Left lung (tissue), 10 donors: ENCODE data around the gene TRPM3. TPM values are rescaled to one million over a fixed set of nuclear protein-coding genes. Genes with fewer than 3 reads are reported as not detected.
A peak's percentile ranks its signal among the peaks of the same experiment; 100 is the strongest.

Source experiments
- ATAC-seq: fragments of 200-7000 bp; cut with Tn5 transposase; one replicate; pipeline ENCODE4 v1.9.1; 2020; ENCODE audit warnings: moderate library complexity
- DNase-seq, 4 donors: peaks; one replicate each; pipeline ENCODE4 v3.0.0-alpha.2; 2013 to 2020
- H3K27ac ChIP-seq, 2 donors: fragments of 200-600 bp; sonication (generic) in 1 of 2; one replicate each; pipeline versions ENCODE4 v1.5.0 to v1.8.0; 2020 to 2021
- H3K27me3 ChIP-seq, 2 donors: fragments of 200-600 bp; sonication (generic) in 1 of 2; one replicate each; pipeline versions ENCODE4 v1.5.0 to v1.8.0; 2020 to 2021
- H3K36me3 ChIP-seq, 2 donors: fragments of 200-600 bp; sonication (generic) in 1 of 2; one replicate each; pipeline versions ENCODE4 v1.5.0 to v1.8.0; 2020 to 2021
- H3K4me1 ChIP-seq, 2 donors: fragments of 200-600 bp; one replicate each; pipeline ENCODE4 v1.8.0; 2021
- H3K4me3 ChIP-seq, 2 donors: fragments of 200-600 bp; sonication (generic) in 1 of 2; one replicate each; pipeline versions ENCODE4 v1.5.0 to v1.8.0; 2020 to 2021; ENCODE audit warnings: mild to moderate bottlenecking in 1 of 2
- H3K9me3 ChIP-seq, 2 donors: fragments of 200-600 bp; sonication (generic) in 1 of 2; one replicate each; pipeline versions ENCODE4 v1.5.0 to v1.8.0; 2020 to 2021
- intact Hi-C, 2 donors: fragments of 100-400 bp; cut with DNase I; formaldehyde crosslinking; loops; one replicate each; pipeline versions ENCODE4 v1.11.2 to v1.14.2; 2022
- polyA plus RNA-seq, 6 donors: library from polyadenylated mRNA; unstranded; fragments of 120-200 nt; gene quantifications; one replicate each; pipeline ENCODE4 v1.2.1, GENCODE V29; 2013; ENCODE audit not compliant: insufficient read length in 6 of 6
- total RNA-seq, 2 donors: library from RNA; stranded (reverse); fragmentation: NEBNext Ultra II Directional; extraction: Animal tissue kit (Norgen Biotek cat#: 25700); gene quantifications; one replicate each; pipeline ENCODE4 v1.2.1, GENCODE V29; 2021
- TF ChIP-seq, protein P1 (sequence below), 2 donors: fragments of 200-600 bp; sonication (generic) in 1 of 2; IDR thresholded peaks; one replicate each; pipeline versions ENCODE4 v1.5.0 to v1.8.0; 2021; ENCODE audit warnings: antibody characterized with exemption in 2 of 2
- donor health status: DM: no; HTN: yes; CAD: no.
- donor health status: DM: no; HTN: no; CAD: no.

TRPM3 gene
- total and polyA plus RNA-seq, 8 donors, result 0.17 to 2.1 (median 1.2) TPM

DNA sequence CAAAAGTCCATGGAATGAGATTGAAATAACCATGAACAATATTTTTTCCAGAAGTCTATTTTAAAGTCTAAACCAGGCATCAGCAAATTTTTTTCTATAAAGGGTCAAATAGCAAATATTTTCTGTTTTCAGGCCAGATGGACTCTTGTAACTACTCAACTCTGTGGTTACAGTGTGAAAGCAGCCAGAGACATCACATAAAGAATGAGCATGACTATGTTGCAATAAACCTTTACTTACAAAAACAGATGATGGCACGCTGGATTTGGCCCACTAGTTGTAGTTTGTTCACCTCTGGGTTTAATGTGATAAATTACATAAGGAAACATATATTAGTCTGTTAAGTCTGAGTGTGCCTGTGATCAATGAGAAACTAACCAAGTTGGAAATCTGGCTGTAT is 319.2 kb downstream of the TRPM3 start:
- TF ChIP-seq, protein P1, sequence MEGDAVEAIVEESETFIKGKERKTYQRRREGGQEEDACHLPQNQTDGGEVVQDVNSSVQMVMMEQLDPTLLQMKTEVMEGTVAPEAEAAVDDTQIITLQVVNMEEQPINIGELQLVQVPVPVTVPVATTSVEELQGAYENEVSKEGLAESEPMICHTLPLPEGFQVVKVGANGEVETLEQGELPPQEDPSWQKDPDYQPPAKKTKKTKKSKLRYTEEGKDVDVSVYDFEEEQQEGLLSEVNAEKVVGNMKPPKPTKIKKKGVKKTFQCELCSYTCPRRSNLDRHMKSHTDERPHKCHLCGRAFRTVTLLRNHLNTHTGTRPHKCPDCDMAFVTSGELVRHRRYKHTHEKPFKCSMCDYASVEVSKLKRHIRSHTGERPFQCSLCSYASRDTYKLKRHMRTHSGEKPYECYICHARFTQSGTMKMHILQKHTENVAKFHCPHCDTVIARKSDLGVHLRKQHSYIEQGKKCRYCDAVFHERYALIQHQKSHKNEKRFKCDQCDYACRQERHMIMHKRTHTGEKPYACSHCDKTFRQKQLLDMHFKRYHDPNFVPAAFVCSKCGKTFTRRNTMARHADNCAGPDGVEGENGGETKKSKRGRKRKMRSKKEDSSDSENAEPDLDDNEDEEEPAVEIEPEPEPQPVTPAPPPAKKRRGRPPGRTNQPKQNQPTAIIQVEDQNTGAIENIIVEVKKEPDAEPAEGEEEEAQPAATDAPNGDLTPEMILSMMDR (IDR thresholded peaks at IDR 0.05), result no peak
- intact Hi-C loops, result no loop called here
- ATAC-seq, result peak; percentile 26

DNA sequence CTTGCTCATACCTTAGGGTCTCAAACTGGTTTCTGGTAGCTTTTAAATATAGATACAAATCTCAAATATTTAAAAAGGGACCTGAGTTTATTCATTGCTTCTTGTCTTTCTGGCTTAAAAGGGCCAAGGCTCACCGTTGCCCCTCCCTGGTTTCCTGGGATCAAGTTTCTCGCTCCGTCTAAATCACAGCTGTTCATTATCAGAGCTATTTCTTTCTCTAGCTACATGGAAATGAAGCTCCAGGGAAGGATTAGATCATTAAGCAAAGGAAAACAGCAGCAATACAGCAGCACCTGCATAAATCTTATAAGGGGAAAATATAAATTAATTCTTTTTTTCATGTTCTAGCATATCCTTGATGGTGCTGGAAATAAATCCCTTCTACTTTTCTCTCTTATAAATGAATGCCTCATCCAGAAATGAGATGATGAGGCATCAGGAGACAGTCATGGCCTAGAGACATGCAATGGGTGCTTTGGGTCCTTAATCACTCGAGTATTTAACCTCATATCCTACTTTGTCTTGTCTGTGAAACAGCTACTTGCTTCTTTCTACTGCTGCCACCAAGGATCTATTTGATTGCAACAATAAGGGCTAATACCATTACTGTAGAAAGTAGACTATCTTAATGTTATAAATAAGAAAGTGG is 320.1 kb downstream of the TRPM3 start:
- DNase-seq, result no peak

More for the DNA sequence above, 319.2 kb downstream of the TRPM3 start:
- no peak for DNase-seq
- no peak overlapping the region for H3K27ac ChIP-seq
- H3K4me1 ChIP-seq, result no peaks in the 10 kb centered on the region
- no peaks in the 10 kb centered on the region for H3K9me3 ChIP-seq
- no peak overlapping the region for H3K4me3 ChIP-seq
- H3K27me3 ChIP-seq, result no peaks in the 10 kb centered on the region
- no peaks in the 10 kb centered on the region for H3K36me3 ChIP-seq

GRCh38 chr9:70798018-70798417 is 323.4 kb downstream of the TRPM3 start:
- no peaks in the 10 kb centered on the region for H3K4me1 ChIP-seq
- no peaks in the 10 kb centered on the region for H3K36me3 ChIP-seq
- no peak overlapping the region for H3K27ac ChIP-seq
- intact Hi-C loops, result no loop called here
- H3K27me3 ChIP-seq, result no peaks in the 10 kb centered on the region
- H3K9me3 ChIP-seq, result no peaks in the 10 kb centered on the region
- ATAC-seq, result no peak
- no peak for DNase-seq
- TF ChIP-seq, protein P1 (IDR thresholded peaks at IDR 0.05), result no peak
- H3K4me3 ChIP-seq, result no peak overlapping the region

More for the DNA sequence above, 320.1 kb downstream of the TRPM3 start:
- H3K4me1 ChIP-seq, result no peaks in the 10 kb centered on the region
- no peaks in the 10 kb centered on the region for H3K27me3 ChIP-seq
- H3K4me3 ChIP-seq, result no peak overlapping the region
- TF ChIP-seq, protein P1 (IDR thresholded peaks at IDR 0.05), result no peak
- H3K9me3 ChIP-seq, result no peaks in the 10 kb centered on the region
- H3K36me3 ChIP-seq, result no peaks in the 10 kb centered on the region
- intact Hi-C loops, result no loop called here
- no peak overlapping the region for H3K27ac ChIP-seq
- ATAC-seq, result no peak

GRCh38 chr9:70795841-70796240 is 325.6 kb downstream of the TRPM3 start:
- Histone ChIP-seq H3K36me3 (no peaks in the 10 kb centered on the region), H3K4me1 (no peaks in the 10 kb centered on the region), H3K9me3 (no peaks in the 10 kb centered on the region), H3K27ac (no peak overlapping the region), H3K4me3 (no peak overlapping the region), H3K27me3 (no peaks in the 10 kb centered on the region)
- ATAC-seq (no peak), DNase-seq (no peak)
- intact Hi-C loops, result no loop called here
- TF ChIP-seq, protein P1 (IDR thresholded peaks at IDR 0.05), result no peak

GRCh38 chr9:70792796-70793195 is 328.6 kb downstream of the TRPM3 start:
- no peaks in the 10 kb centered on the region for H3K36me3 ChIP-seq
- H3K9me3 ChIP-seq, result no peaks in the 10 kb centered on the region
- DNase-seq (no peak), ATAC-seq (no peak)
- no peak overlapping the region for H3K4me3 ChIP-seq
- no peaks in the 10 kb centered on the region for H3K27me3 ChIP-seq
- intact Hi-C loops, result no loop called here
- H3K4me1 ChIP-seq, result no peaks in the 10 kb centered on the region
- TF ChIP-seq, protein P1 (IDR thresholded peaks at IDR 0.05), result no peak
- H3K27ac ChIP-seq, result no peak overlapping the region
